Measurements from ENCODE around the gene CCZ1B. TPM values are rescaled to one million over a fixed set of nuclear protein-coding genes. Genes with fewer than 3 reads are reported as not detected.
"Not testable (repeated sequence)": the region's sequence is repeated elsewhere in the genome, so short reads cannot be mapped to it uniquely, and the experiment has no call there.

The CCZ1B gene
- polyA plus RNA-seq, 3 donors: 20.4 to 37.7 (median 21.9) TPM

DNA sequence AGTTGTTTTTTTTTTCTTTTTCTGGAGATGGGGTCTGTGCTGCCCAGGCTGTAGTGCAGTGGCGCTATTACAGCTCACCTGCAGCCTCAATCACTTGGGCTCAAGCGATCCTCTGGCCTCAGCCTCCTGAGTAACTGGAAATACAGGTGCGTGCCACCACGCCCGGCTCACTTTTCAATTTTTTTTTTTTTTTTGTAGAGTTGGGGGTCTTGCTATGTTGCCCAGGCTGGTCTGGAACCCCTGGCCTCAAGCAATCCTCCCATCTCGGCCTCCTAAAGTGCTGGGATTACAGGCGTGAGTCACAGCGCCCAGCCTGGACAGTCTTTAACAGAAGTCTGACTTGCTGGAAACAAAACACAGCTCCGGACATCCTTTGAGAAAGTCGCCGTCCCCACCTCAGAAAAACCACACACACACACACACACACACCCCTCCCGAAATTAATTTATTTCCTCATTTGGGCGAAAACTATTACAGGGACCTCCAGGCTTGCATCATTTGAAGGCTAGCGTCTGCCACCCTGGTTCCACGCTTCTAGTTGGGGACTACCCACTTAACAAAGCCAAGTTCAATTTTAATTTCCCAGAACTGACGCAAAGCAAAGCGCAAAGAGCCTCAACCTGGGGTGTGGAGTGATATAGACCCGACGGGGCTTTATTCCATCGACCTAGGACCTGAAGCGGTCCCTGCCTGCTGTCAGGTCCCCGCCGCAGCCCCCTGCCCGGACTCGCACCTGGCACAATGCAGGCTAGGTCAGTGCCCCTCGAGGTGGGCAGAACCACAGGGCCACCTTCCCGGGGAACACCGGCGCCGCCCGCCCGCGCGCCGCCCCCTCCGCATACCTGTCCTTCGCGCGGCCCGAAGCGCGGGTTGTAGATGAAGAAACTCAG is 594 bp downstream of the CCZ1B start:
- peaks cover 15% of the 10 kb centered on the region for H3K79me2 ChIP-seq (ENCODE audit: insufficient read depth, low read length)
- H3K4me1 ChIP-seq (ENCODE audit: control insufficient read depth in 1 of 2, insufficient read depth in 2 of 2, low read length in 2 of 2); DNase-seq; H3K4me2 ChIP-seq (replicated peaks; ENCODE audit: extremely low read depth, low read length, poor library complexity, severe bottlenecking); H3K9me3 ChIP-seq (replicated peaks in 1 of 2; ENCODE audit: control insufficient read depth in 1 of 2, insufficient read depth in 1 of 2, low read length in 2 of 2); H3K4me1 Mint-ChIP-seq; H3K27me3 ChIP-seq (ENCODE audit: control insufficient read depth in 2 of 2, insufficient read depth in 2 of 2, low read length in 2 of 2); H3K9me3 Mint-ChIP-seq; intact Hi-C loops (cut with micrococcal nuclease); H4K20me1 ChIP-seq (ENCODE audit: insufficient read depth, low read length): not testable (repeated sequence)
- peak overlapping the region; percentile 60 for H3K9ac ChIP-seq (ENCODE audit: insufficient read depth, low read length, poor library complexity, severe bottlenecking)
- H3K27me3 Mint-ChIP-seq (ENCODE audit: low read depth in 3 of 3): peaks cover 8 to 21% (median 14%) of the 10 kb centered on the region in 3 donors
- H2AFZ ChIP-seq (ENCODE audit: insufficient read depth, low read depth, low read length, poor library complexity, severe bottlenecking): peak overlapping the region; percentile 80
- no CpG with 5 or more reads among the region's 42 CpGs for WGBS (ENCODE audit: insufficient coverage)
- peaks cover 12 to 27% of the 10 kb centered on the region in 2 donors for H3K36me3 ChIP-seq (replicated peaks in 1 of 2; ENCODE audit: control insufficient read depth in 1 of 2, insufficient read depth in 2 of 2, low read length in 2 of 2)
- H3K4me3 ChIP-seq (replicated peaks in 1 of 3; ENCODE audit: low read depth in 2 of 3, low read length in 3 of 3): peak overlapping the region; percentile 17 to 72 (median 20)
- H3K27ac ChIP-seq (ENCODE audit: low read depth in 1 of 2, low read length in 2 of 2): peak overlapping the region in 1 of 2 donors; percentile 70
- H3K27ac Mint-ChIP-seq: peak overlapping the region in 5 of 7 donors; percentile 58 to 92 (median 84)
- peaks cover 14 to 26% of the 10 kb centered on the region in 2 donors for H3K36me3 Mint-ChIP-seq
- peak overlapping the region; percentile 42 to 62 for H3K4me3 Mint-ChIP-seq

DNA sequence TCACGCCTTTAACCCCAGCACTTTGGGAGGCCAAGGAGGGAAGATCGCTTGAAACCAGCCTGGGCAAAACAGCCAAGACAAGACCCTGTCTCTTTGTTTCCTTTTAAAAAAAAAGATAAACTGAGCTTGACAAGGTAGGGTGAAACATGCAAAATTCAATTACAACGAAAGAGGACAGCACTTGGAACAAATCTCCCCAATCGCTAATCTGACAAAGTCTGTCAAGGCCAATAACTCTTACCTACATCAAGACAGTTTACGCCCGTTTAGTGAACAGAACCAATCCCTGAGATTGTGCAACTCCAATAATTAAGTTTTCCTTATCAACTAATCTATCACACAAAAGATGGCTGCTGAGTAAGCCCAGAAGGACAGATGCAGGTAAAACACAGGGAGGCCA is 4.5 kb downstream of the CCZ1B start:
- H3K4me3 Mint-ChIP-seq; H3K4me3 ChIP-seq (replicated peaks in 1 of 3; ENCODE audit: low read depth in 2 of 3, low read length in 3 of 3); intact Hi-C loops (cut with micrococcal nuclease); H4K20me1 ChIP-seq (ENCODE audit: insufficient read depth, low read length); H3K9me3 Mint-ChIP-seq; H3K9me3 ChIP-seq (replicated peaks in 1 of 2; ENCODE audit: control insufficient read depth in 1 of 2, insufficient read depth in 1 of 2, low read length in 2 of 2); H3K4me1 ChIP-seq (ENCODE audit: control insufficient read depth in 1 of 2, insufficient read depth in 2 of 2, low read length in 2 of 2); H3K4me2 ChIP-seq (replicated peaks; ENCODE audit: extremely low read depth, low read length, poor library complexity, severe bottlenecking); H3K27me3 Mint-ChIP-seq (ENCODE audit: low read depth in 3 of 3); DNase-seq; H3K27ac Mint-ChIP-seq; H3K27ac ChIP-seq (ENCODE audit: low read depth in 1 of 2, low read length in 2 of 2); H3K4me1 Mint-ChIP-seq; H3K9ac ChIP-seq (ENCODE audit: insufficient read depth, low read length, poor library complexity, severe bottlenecking); H3K27me3 ChIP-seq (ENCODE audit: control insufficient read depth in 2 of 2, insufficient read depth in 2 of 2, low read length in 2 of 2); H2AFZ ChIP-seq (ENCODE audit: insufficient read depth, low read depth, low read length, poor library complexity, severe bottlenecking): not testable (repeated sequence)
- Histone ChIP-seq H3K36me3 (replicated peaks in 1 of 2; ENCODE audit: control insufficient read depth in 1 of 2, insufficient read depth in 2 of 2, low read length in 2 of 2) (peaks cover 32 to 63% of the 10 kb centered on the region in 2 donors), H3K79me2 (ENCODE audit: insufficient read depth, low read length) (peaks cover 15% of the 10 kb centered on the region)
- H3K36me3 Mint-ChIP-seq: peaks cover 31 to 54% of the 10 kb centered on the region in 2 donors
- WGBS (ENCODE audit: insufficient coverage): no CpG with 5 or more reads among the region's 6 CpGs

- H3K27me3 ChIP-seq (ENCODE audit: control insufficient read depth in 2 of 2, insufficient read depth in 2 of 2, low read length in 2 of 2); H3K27me3 Mint-ChIP-seq (ENCODE audit: low read depth in 3 of 3); H3K4me3 Mint-ChIP-seq; DNase-seq; H4K20me1 ChIP-seq (ENCODE audit: insufficient read depth, low read length); H3K9ac ChIP-seq (ENCODE audit: insufficient read depth, low read length, poor library complexity, severe bottlenecking); H3K4me1 Mint-ChIP-seq; H3K9me3 ChIP-seq (replicated peaks in 1 of 2; ENCODE audit: control insufficient read depth in 1 of 2, insufficient read depth in 1 of 2, low read length in 2 of 2); intact Hi-C loops (cut with micrococcal nuclease); H3K27ac ChIP-seq (ENCODE audit: low read depth in 1 of 2, low read length in 2 of 2); H3K9me3 Mint-ChIP-seq; H3K27ac Mint-ChIP-seq; H3K4me2 ChIP-seq (replicated peaks; ENCODE audit: extremely low read depth, low read length, poor library complexity, severe bottlenecking); H3K79me2 ChIP-seq (ENCODE audit: insufficient read depth, low read length); H3K4me1 ChIP-seq (ENCODE audit: control insufficient read depth in 1 of 2, insufficient read depth in 2 of 2, low read length in 2 of 2); H2AFZ ChIP-seq (ENCODE audit: insufficient read depth, low read depth, low read length, poor library complexity, severe bottlenecking); H3K4me3 ChIP-seq (replicated peaks in 1 of 3; ENCODE audit: low read depth in 2 of 3, low read length in 3 of 3): not testable (repeated sequence)
- H3K36me3 ChIP-seq (replicated peaks in 1 of 2; ENCODE audit: control insufficient read depth in 1 of 2, insufficient read depth in 2 of 2, low read length in 2 of 2): peaks cover 47 to 89% of the 10 kb centered on the region in 2 donors
- peaks cover 36 to 67% of the 10 kb centered on the region in 2 donors for H3K36me3 Mint-ChIP-seq
- no CpG with 5 or more reads among the region's 7 CpGs for WGBS (ENCODE audit: insufficient coverage)
These were observed 10.6 kb downstream of the CCZ1B start for GRCh38 chr7:6815470-6815869.

DNA sequence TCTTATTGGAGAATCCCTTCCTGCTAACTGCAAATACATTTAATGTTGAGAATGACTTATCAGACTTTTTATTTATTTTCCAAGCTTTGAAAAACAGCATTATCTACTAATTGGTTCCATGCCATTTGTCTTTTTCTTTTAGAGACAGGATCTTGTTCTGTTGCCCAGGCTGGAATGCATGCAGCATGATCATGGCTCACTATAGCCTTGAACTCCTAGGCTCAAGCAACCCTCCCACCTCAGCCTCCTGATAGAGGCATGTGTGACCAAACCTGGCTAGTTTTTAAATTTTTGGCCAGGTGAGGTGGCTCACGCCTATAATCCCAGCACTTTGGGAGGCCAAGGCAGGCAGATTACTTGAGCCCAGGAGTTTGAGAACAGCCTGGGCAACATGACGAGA is 13.1 kb downstream of the CCZ1B start:
- H3K36me3 ChIP-seq (replicated peaks in 1 of 2; ENCODE audit: control insufficient read depth in 1 of 2, insufficient read depth in 2 of 2, low read length in 2 of 2): peaks cover 44 to 74% of the 10 kb centered on the region in 2 donors
- intact Hi-C loops (cut with micrococcal nuclease); H3K9me3 Mint-ChIP-seq; H3K4me2 ChIP-seq (replicated peaks; ENCODE audit: extremely low read depth, low read length, poor library complexity, severe bottlenecking); H3K9me3 ChIP-seq (replicated peaks in 1 of 2; ENCODE audit: control insufficient read depth in 1 of 2, insufficient read depth in 1 of 2, low read length in 2 of 2); H3K27me3 Mint-ChIP-seq (ENCODE audit: low read depth in 3 of 3); H3K4me3 Mint-ChIP-seq; DNase-seq; H3K4me1 ChIP-seq (ENCODE audit: control insufficient read depth in 1 of 2, insufficient read depth in 2 of 2, low read length in 2 of 2); H3K9ac ChIP-seq (ENCODE audit: insufficient read depth, low read length, poor library complexity, severe bottlenecking); H3K27ac Mint-ChIP-seq; H3K79me2 ChIP-seq (ENCODE audit: insufficient read depth, low read length); H3K27ac ChIP-seq (ENCODE audit: low read depth in 1 of 2, low read length in 2 of 2); H3K4me1 Mint-ChIP-seq; H3K4me3 ChIP-seq (replicated peaks in 1 of 3; ENCODE audit: low read depth in 2 of 3, low read length in 3 of 3); H4K20me1 ChIP-seq (ENCODE audit: insufficient read depth, low read length); H3K27me3 ChIP-seq (ENCODE audit: control insufficient read depth in 2 of 2, insufficient read depth in 2 of 2, low read length in 2 of 2); H2AFZ ChIP-seq (ENCODE audit: insufficient read depth, low read depth, low read length, poor library complexity, severe bottlenecking): not testable (repeated sequence)
- peaks cover 32 to 59% of the 10 kb centered on the region in 2 donors for H3K36me3 Mint-ChIP-seq
- 100% methylated on average over 2 of the region's 2 CpGs for WGBS (ENCODE audit: insufficient coverage)
